GM19328 (cell line): ENCODE measurements around the gene HOMER2.

Source experiments
- ATAC-seq: cut with Tn5 transposase; IDR thresholded peaks from one replicate; pipeline ENCODE4 v1.9.1; 2021; ENCODE audit warnings: mild to moderate bottlenecking, moderate library complexity; ENCODE audit not compliant: unreplicated experiment

The HOMER2 gene

GRCh38 chr15:82807920-82808633 is 144.4 kb downstream of the HOMER2 start:
- ATAC-seq, result no peak

GRCh38 chr15:82805994-82806406 is 146.5 kb downstream of the HOMER2 start, which contains the start of gene FSD2:
TSS of gene FSD2 (minus strand) at chr15:82806069. CDS start at chr15:82787390, 18,679 bp downstream.
- ATAC-seq, result peak; percentile 44

GRCh38 chr15:82804575-82804949 is 148.0 kb downstream of the HOMER2 start:
- ATAC-seq, result no peak

- no peak for ATAC-seq
These were observed 148.5 kb downstream of the HOMER2 start for GRCh38 chr15:82803793-82804574.

GRCh38 chr15:82802497-82802896 is 150.0 kb downstream of the HOMER2 start:
- no peak for ATAC-seq

- no peak for ATAC-seq
These were observed 153.2 kb downstream of the HOMER2 start for GRCh38 chr15:82799183-82799841.
